Activated gamma-delta T cell treated with anti-CD3 and anti-CD28 coated beads, Interleukin-2, amount 50 U/mL, for 16 hours (primary cell): ENCODE data around the gene TMEM238L.

Experiments
- DNase-seq: peaks from one replicate; pipeline ENCODE4 v3.0.0-alpha.2; 2020; ENCODE audit warnings: low read depth

TMEM238L gene

DNA sequence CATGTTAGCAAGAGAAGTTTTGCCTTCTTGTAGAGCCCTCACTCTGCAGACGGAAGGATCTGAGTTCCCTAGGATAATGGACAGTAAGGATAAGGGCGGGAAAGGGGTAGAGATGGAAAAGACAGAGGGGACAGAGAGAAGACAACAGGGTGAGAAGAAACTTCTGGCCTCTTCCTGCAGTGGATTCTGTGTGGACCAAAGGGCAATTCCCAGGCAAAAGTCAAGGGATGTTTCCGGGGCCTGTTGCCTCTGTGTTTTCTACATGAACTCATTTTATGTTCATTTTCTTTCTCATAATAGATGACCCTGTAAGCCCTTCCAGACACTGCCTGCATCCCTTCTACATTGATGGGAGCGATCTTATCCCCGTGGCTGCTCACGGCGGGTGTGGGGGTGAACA is 647 bp upstream of the TMEM238L start:
- no peak for DNase-seq

DNA sequence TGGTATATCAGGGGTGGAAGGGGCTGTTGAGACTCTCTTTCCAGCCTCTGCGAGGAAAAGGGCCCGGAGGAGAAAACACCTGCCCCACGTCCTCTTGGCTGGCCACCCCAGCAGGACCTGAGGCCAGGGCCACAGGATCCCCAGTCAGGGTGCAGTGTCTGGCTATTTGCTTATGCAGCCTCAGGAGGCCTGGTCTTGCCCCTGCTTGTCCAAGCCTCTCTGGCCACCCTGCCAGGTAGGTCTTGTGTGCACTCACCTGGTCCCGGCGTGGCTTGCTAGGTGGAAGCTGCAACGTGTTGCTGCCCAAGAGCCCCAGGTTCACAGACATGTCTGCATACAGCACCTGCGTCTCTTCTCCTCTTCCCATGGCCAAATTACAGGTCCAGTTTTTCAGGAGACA is 549 bp downstream of the TMEM238L start:
- DNase-seq = no peak

DNA sequence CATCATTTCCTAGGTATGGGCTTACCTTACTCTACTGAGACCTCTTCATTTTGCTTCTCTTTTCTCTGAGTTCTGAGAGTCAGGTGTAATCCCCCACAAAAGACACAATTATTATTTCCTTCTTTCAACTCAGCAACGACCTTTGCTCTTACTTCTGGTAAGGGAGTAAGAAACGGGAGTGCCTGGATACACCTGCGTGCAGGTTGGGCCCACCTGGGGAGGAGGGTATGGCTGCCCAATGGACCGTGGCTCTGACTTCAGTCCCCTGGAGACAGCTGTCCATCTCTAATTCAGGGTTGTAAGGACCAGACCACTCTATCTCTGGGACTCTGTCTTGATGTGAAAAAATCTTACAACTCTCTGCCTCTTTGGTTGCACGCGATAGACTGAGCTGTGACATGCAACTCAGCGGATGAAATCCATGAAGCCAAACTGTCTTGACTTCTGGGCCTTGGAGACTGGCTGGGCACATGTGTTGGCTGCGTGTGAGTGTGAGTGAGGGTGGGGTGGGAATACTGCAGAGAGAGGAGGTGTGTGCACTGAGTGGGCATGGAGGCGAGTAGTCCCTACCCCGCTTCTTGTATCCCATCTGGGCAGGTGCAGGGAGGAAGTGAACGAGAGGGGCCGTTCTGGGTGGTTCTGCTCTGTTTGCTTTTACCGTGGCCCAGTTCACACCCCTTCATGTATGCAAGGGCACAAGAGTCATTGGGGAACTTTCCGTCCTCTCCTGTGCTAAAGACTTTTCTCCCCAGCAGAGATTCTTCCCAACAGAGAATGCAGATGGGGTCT is 1.2 kb downstream of the TMEM238L start:
- no peak for DNase-seq

DNA sequence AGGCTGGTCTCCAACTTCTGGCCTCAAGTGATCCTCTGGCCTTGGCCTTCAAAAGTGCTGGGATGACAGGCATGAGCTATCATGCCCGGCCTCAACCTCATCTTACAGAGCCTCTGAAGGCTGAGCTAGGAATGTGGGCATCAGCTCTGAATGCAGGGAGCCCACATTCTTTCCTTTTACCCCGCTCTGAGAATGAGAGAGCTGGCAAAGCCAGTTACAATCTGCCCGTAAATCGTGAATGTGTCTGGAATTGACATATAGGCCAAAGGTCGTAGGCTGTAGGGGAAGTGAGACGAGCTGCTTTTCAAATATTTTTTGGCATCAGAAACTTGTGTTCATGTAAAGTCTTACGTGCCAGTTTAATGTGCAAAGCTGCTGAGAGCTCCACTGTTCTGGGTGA is 4.5 kb downstream of the TMEM238L start:
- DNase-seq = no peak

DNA sequence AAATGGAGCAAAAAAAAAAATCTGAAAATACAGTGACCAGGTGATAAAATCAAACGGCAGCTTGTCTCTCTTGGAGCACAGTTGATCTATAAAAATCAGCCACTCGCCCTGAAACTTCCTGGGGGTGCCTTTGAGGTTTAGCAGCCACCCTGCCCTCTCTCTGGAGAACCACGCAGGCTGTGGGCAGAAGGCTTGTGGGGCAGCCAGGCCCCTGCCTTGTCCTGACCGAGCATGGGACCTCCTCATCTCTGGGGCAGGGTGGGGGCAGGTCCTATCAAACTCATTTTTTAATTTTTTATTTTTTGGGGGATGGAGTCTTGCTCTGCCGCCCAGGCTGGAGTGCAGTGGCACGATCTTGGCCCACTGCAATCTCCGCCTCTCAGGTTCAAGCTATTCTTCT is 5.0 kb downstream of the TMEM238L start:
- no peak for DNase-seq

DNA sequence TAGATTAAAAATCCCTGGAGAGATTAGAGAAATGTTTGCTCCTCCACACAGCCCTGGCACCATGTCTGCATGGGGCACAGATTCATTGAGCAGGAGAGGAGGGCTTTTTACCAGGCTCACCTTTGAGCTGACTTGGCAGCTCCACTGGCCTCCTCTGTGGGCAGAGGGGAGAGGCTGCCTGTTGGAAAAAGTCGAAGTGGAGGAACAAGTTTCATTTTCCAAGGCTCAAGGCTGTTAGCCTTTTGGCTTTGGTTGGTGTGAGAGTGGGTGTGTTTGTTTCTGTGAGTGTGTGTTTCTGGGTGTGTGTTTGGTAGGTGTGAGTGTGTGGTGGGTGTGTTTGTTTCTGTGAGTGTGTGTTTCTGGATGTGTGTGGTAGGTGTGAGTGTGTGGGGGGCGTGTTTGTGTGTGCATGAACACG is 5.6 kb downstream of the TMEM238L start:
- no peak for DNase-seq

DNA sequence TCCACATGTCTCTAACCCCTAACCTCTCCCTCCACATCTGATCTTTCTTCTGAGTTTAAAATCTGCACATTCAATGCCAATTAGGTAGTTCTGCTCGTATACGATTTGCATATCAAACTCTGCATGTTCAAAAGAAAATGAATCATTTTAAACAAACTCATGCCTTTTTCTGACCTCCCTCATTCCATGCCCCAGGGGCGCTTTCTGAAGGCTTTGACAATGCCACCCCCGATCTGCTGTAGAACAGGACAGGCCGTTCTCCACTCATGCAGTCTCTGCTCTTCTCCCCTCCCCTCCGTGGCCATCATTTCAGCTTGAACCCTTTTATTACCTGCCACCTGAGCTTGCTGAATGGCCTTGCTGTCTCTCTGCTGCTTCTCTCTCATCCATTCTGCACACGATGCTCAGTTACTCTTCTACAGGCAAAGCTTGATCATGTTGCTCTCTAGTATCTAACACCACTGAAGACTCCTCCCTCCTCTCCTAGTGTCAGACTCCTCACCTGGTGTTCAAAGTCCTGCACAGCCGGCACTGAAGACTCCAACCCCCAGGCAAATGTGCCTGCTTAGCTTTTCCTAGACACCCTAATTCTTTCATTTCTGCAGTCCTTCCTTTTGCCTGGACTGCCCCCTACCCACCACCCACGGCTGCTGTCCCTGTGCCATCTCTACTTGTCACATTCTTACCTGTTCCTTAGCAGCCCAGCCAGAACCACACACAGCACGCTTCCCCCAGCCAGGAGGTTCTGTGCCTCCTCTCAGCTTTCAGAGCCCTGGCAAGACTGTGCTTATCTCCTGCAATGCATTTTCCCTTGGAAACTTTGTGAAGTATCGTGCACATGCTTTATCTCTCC is 6.2 kb downstream of the TMEM238L start:
- no peak for DNase-seq

DNA sequence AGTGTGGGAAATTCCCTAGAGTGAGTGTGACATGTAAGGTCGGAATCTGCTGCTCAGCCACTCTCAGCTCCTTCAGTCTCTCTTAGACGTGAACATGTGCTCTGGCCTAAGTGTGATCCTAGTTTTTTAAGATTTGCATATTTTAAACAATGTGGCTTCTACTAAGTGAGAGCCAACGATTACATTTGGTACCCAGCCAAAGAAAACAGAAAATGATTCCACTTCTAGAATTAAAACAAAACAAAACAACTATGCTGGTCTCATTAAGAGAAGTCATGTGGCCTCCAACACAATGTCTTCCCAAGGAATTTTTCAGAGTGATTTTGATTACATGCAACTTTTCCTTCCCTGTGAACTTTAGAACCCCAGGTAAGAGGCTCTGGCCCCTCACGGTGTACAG is 10.1 kb downstream of the TMEM238L start:
- no peak for DNase-seq

DNA sequence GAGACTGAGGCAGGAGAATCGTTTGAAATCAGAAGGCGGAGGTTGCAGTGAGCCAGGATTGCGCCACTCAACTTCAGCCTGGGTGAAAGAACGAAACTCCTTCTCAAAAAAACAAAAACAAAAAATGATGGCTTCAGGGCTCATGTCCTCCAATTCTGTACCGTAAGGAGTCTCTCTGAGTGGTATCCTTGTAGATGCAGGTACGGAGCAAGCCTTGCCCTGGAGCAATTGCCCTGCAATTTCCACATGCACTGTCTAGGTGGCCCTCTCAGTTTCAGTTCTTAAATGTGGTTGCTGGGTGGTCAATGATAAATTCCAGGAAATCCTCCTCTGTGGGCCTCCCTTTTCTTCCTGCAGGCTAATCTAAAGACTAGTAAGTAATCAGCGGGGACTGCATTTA is 10.6 kb downstream of the TMEM238L start:
- no peak for DNase-seq

DNA sequence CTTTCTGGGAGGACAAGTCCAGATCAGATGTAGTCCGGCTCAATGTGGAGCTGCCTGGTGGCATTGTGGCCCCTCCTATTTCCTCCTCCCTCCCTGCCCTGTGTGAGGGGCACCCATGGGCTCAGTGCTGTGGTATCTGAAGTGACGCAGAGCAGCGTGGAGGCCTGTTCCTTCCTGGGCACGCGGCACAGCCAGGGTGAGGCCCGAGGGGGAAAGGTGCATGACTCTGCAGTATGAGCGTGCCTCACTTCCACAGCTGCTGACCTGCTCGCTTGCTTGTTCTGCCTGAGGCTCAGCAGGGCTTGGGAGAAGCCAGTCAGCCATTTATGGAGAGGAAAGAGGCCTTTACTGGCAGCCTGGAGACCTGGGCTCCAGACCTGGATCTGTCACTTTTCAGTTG is 11.7 kb downstream of the TMEM238L start:
- no peak for DNase-seq

DNA sequence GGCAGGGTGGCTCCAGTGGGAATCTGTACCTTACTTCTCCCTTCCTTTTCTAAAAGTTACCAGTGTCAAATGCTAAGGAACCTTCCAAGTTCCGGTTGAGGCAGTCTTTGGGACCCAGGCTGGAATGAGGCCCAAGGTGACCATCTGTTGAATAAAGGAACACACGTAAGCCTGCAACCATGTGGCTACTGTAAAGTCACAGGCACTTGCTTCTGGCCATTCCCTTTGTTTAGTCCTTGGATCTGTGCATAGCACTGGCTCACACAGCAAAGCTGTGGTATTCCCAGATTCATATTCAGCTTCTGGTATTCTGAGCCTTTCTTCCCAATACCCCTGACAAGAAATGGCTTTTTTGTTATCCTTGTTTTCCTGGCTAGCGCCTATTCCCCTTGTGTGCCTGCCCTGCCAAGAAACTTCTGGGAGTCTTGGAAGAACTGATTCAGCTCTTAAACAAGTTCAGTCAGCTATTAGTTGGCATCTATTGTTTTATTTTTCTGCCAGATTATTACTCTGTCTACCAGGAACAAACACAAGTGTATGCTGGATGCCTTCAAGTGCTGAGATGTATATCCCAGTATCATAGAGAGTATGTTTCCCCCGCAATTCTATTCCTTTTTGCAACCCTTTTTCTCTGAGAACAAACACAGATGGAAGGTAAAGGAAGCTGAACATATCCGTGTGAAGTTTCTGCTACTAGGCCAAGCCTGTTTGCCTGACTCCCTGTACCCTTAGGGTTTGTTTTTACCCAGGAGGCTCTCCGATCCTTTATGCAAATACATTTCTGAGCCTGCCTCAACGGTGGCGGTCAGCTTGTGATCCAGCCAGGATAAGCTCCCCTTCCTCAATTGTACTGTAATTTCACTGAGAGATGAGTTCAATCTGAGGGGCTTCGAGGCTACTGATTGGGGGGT is 13.2 kb downstream of the TMEM238L start:
- no peak for DNase-seq

DNA sequence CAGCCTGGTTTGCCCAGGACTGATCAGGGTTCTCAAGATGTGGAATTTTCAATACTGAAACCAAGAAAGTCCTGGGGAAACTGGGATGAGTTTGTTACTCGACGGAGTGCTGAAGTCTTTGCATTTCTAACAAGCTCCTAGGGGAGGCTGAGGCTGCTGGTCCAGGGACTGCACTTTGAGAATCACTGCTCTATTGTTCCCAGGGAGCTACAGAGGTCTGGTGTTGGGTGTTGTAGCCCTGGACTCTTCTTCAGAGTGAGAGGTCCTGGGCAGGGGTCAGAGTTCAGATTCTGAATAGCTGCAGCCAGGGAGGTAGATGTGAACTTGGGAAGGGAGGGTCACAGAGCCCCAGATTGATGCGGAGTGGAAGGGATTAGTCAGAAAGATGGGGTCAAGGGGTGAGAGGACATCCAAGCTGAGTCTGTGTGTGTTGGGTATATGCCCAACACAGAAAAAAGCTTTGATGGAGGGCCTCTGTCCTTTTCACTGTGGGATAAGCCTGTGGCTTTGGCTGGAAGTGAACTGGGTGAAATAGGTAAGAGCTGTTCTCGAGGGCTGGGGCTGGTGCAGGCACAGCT is 14.1 kb downstream of the TMEM238L start:
- DNase-seq = no peak

DNA sequence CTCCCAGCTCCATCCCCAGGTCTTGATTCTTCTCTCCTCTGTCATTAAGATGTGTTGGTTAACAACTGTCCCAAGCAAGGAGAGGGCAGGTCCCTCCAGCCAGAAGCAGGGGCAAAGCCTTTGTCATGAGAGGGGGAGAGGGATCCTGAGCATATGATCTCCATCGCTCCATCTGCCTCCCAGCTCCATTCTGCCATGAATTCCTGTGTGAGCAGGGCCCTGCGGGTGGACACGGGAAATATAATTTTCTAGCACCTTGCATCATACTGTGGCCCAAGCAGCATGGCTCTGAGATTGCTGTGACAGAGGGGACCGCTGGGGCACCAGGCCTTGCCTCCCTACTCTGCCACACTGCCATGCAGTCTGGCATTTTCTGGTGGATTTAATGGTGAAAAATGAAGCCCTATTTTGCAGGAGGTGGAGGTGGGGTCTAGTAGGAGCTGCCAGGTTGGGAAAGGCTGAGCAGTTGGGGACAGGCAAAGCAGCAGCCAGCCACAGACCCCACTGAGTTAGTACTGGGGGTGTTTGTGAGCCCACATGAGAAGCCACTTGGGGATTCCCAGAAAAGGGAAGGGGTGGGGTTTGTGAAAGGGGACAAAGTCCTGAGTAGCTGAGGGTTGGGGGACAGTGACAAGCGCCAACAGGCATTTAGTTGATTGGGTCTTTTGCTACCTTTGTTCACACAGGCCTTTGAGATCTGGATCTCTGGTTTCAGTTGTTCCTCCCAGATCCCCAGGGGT is 16.4 kb downstream of the TMEM238L start:
- no peak for DNase-seq

DNA sequence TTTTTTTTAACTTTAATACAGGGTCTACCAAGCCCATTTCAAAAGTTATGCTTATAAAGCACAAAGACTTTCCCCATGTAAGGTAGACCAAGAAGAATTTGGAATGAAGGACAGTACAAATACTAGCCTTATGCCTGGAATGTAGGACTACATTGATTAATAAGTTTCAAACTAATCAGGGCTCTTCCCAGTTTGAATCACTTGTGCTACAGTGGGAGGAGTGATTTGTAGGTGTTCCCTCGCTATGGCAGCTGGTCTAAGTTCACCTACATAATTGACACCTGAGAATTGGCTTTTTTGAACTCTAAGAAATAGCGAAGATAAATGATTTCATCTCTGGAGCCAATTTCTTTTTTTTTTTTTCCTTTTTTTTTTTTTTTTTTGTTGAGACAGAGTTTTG is 18.6 kb downstream of the TMEM238L start:
- no peak for DNase-seq

DNA sequence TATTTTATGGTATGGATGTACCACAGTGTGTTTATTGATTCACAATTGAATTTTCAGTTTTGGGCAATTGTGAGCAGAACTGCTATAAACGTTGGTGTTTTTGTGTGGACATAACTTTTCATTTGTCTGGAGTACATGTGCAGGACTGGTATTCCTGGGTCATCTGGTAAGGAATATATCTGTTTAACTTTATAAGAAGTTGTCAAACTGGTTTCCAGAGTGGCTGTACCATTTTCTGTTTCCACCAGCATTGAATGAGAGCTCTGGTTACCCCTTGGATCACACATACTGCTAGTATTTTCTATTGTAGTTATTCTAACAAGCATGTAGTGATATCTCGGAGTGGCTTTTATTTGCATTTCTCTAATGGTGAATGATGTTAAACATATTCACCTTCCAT is 24.3 kb downstream of the TMEM238L start:
- DNase-seq = no peak

DNA sequence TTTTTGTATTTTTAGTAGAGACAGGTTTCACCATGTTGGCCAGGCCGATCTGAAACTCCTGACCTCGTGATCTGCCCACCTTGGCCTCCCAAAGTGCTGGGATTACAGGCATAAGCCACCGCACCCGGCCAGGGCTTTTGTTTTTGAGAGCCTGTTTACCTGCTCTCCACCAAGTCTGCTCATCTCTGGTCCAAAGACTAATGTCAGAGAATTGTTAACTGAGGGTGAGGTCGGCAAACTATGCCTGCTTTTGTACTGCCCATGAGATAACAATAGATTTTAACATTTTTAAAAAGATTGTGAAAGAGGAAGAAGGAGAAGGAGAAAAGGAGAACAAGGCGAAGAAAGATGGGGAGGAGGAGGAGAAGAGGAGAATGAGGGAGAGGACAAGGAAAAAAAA is 26.0 kb downstream of the TMEM238L start:
- DNase-seq = no peak

DNA sequence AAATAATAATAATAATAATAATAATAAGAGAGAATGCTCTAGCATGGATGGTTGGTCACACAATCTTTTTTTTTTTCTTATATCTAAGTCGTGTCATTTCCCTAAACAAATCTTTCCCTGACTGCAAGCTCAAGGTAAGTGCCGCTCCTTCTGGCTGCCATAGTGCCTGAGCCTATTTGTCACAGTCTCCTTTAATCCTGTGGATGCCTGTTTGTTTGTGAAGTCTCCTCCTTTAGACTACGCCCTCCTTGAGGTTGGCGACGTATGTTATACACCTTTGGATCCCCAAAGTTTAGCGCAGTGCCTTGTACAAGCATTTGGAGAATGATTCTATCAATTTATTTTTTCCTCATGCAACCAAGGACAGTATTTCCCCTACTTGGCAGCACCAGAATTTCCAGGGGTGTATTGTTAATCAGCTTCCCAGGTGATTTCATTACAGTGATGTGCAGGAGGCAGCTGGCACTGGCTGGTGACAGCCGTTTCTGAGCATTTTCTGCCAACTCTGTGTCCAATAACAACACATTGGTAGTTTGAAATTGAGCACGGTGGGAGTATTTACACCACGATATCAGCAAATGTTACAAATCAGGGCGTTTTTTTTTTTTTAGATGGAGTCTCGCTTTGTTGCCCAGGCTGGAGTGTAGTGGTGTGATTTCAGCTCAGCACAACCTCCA is 26.6 kb downstream of the TMEM238L start:
- no peak for DNase-seq

DNA sequence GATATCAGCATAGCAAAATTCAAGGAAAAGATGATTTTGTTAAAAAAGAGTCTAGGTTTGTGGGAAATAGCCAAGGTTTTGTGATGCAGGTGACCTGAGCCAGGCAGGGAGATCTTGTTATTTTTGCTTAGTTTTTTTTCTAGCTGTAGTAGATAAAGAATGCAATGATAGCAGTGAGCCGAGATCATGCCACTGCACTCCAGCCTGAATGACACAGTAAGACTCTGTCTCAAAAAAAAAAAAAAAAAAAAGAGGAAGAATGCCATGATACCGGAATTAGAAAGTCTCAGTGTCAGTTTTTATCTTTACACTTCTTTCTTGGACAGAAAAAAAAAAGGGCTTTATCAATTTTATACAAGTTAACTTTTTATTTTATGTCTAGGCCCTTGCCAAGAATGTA is 27.5 kb downstream of the TMEM238L start:
- DNase-seq = no peak

DNA sequence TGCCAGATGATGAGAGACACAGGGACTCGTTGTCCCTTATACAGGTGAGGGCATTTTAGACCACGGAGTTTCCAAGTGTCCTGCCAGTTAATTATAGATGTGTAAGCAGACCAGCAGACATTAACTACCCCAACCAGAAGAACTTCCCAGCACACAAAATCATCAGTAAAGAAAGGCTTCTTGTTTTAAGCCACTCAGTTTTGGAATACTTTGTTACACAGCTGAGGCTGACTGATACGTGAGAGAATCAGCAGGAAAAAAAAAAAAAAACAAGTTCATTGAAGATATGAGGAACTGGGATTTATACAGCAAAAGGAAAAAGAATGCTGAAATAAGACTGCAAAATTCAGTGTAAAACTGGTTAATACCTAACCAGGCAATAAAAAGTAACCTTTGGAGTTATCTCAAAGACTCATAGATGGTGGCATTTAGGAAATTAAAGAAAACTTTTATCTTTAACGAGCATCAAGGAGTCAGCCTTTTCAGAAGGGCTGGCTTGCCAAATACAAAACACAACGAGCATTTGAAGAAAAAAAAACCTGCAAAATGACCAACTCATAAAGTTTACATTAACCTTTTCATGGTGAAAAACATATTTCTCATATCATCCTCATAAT is 28.1 kb downstream of the TMEM238L start:
- DNase-seq = no peak

DNA sequence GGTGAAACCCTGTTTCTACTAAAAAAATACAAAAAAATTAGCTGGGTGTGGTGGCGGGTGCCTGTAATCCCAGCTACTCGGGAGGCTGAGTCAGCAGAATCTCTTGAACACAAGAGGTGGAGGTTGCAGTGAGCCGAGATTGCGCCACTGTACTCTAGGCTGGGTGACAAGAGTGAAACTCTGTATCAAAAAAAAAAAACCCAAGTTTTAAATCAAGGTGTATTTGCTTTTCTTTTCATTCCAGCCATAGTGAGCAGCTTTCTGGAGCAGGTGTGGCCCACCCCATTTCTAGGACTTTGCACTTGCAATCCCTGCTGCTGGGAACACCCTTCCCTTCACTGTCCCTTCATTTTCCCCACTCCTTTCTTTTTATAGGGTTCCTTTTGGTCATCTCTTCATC is 28.8 kb downstream of the TMEM238L start:
- no peak for DNase-seq
